ENCODE measurements around the gene KCNMA1.

The KCNMA1 gene

DNA sequence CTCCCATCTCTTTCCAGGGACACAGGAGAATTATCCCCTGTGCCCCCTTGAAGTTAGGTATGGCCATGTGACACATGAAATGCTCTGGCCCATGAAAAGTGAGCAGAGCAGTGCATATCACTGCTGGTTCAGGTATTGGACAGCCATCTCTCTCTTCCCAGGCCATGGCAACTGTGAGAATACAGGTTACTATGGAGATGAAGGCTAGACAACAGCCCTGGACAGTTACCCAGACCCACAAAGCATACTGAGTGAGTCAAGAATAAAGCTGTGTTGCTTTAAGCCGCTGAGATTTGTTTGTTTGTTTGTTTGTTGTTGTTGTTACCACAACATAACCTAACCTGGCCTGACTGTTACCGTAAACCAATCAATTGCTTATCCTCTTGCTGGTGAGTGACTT is 722.3 kb downstream of the KCNMA1 start:
- in situ Hi-C loops (cut with HindIII; ENCODE audit: low sequenced_read_pairs), result no loop called here

DNA sequence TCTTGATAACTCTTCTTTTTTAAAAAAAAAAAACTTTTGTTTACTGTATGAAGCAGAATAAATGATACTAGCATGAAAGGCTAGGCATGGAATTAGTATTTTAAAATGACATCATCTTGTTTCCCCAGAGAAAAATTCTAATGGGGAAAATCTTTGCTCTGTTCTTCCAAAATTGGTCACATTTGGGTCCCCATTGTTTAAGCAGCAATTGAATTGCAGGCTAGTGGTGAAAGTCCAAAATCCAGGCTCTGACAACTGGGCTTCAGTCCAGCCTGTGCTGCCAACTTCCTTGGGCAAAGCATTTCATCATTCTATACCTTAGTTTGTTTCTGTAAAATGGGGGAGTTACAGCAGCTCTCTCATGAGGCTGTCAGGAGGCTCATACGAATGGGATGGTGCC is 726.4 kb downstream of the KCNMA1 start:
- in situ Hi-C loops (cut with HindIII; ENCODE audit: low sequenced_read_pairs), result no loop called here

GRCh38 chr10:76910184-76910962 is 727.2 kb downstream of the KCNMA1 start:
- in situ Hi-C loops (cut with HindIII; ENCODE audit: low sequenced_read_pairs), result no loop called here

- in situ Hi-C loops (cut with HindIII; ENCODE audit: low sequenced_read_pairs), result no loop called here
Measured at GRCh38 chr10:76906256-76906655, 731.4 kb downstream of the KCNMA1 start.

GRCh38 chr10:76905251-76905650 is 732.4 kb downstream of the KCNMA1 start:
- in situ Hi-C loops (cut with HindIII; ENCODE audit: low sequenced_read_pairs), result no loop called here

- in situ Hi-C loops (cut with HindIII; ENCODE audit: low sequenced_read_pairs), result no loop called here
Measured at GRCh38 chr10:76903387-76903945, 734.1 kb downstream of the KCNMA1 start.

DNA sequence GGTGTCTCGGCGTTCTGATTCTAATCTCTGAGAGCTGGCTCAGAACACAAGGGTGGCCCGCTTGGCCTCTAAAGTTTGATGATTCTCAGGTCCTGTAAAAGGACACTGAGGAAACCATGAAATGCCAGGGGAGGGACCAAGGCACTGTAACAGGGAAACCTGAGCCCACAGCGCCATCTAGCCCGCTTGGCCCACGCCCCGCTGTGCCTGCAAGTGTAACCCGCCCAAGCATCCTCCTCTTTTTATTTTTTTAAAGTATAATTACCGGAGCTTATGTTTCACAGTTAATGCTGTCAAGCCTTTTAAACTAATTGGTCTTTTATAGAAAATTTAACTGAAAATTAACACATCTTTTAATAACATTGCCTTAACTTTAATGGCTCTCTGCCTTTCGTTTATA is 734.7 kb downstream of the KCNMA1 start:
- in situ Hi-C loops (cut with HindIII; ENCODE audit: low sequenced_read_pairs), result no loop called here

DNA sequence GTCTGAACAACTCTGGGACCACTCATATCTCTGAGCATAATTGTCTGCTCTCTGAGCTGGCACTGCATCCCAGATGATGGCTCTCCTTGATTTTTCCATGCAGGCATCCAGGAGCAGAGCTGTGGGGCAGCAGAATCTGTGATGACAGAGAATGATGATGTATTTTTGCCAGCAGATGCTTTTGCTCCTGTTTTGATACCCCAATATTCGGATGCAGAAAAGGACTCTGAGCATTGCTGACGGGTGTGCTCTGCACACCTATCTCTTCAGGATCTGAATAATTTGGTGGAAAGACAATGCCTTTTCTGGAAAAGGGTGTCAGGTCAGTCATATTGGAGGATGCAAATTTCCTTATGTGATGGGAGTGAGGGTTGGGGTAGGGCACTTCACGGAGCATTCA is 735.9 kb downstream of the KCNMA1 start:
- in situ Hi-C loops (cut with HindIII; ENCODE audit: low sequenced_read_pairs), result no loop called here

DNA sequence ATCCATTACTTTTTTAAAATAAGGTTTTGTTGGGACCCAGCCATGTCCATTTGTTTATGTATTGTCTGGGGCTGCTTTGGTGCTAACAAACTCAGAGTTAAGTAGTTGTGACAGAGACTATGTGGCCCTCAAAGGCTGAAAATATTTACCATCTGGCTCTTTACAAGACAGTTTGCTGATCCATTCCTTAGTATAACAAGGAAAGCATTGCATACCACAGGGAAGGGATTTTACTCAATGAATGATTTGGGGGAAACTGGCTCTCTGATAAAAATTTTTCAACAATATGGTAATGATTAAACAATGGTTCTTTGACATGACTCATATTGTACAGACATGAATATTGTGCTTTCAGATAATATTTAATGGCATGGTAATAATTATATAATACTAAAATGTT is 738.1 kb downstream of the KCNMA1 start:
- in situ Hi-C loops (cut with HindIII; ENCODE audit: low sequenced_read_pairs), result no loop called here

- in situ Hi-C loops (cut with HindIII; ENCODE audit: low sequenced_read_pairs), result no loop called here
Measured at GRCh38 chr10:76892766-76893479, 744.7 kb downstream of the KCNMA1 start.

DNA sequence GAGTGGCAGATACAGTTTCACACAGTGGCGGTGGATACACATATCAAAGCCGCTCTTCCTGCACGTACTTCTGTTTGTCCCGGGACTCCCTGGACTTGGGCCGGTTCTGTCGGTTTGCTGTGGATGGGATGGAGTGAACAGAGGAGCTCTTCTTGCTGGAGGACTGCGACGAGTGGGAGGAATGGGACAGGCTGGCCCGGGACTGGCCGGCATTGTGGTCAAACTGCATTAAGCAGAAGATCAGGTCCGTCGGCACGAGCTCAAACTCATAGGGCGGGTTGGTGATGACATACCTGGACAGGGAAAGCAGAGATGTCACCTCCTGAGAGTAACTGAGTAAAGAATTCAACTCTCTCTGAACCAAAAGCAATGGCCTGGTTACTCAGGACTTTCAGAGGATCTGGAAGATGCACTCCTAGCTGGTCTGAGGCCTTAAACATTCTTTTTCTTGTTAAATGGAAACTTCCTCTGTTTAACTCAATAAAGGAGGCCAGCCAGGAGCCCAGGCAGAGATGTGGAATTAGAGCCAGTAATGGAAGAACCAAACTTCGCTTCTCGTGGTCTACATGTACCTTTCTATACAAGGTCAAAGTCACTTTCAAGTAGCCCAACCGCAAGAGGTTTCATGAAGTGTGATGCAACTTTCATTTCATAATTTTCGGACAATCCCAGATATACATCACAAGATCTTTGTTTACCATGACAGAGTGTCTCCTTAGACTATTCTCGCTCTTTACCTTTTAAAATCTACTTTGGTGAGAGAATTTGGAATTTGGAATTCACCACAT is 750.2 kb downstream of the KCNMA1 start:
- in situ Hi-C loops (cut with HindIII; ENCODE audit: low sequenced_read_pairs), result no loop called here

DNA sequence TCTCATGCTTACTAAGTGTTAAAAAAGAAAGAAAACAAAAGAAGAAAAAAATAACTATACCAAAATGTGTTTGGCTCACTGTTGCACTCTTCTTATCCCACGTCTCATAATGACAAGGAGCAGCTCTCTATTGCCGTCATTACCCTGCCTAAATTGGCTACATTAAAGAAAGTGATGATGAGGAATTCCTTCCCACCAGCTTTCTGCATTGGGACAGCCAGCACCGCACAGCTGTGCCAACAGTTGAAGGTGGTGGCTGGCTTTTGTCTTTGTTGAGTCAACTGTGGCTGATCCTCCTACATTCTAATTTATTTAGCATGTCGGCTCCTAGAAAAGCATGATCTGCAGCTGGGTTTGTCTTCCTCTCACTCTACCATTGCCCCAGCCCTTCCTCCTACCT is 751.8 kb downstream of the KCNMA1 start:
- in situ Hi-C loops (cut with HindIII; ENCODE audit: low sequenced_read_pairs), result no loop called here

GRCh38 chr10:76884673-76885275 is 752.8 kb downstream of the KCNMA1 start:
- in situ Hi-C loops (cut with HindIII; ENCODE audit: low sequenced_read_pairs), result no loop called here

GRCh38 chr10:76883596-76883995 is 754.0 kb downstream of the KCNMA1 start:
- in situ Hi-C loops (cut with HindIII; ENCODE audit: low sequenced_read_pairs), result no loop called here

- in situ Hi-C loops (cut with HindIII; ENCODE audit: low sequenced_read_pairs), result no loop called here
Measured at GRCh38 chr10:76882796-76883195, 754.8 kb downstream of the KCNMA1 start.

DNA sequence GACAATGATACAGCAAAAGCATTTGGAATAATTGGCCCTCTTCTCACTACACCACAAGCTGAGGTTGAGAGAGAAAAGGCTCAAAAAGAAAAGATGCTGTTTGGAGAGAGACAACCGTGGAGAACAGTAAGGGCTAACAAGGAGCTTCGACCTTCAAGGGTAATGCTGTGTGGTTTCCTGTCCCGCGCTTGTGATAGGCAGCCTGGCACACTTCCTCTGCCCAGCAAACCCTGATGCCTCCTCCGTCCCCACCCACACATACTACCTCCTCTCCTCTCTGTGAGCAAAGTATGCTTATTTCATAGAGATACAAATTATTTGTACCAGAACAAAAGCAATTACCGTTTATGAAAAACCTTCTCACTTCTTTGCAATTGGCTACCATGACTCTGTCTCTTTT is 755.4 kb downstream of the KCNMA1 start:
- in situ Hi-C loops (cut with HindIII; ENCODE audit: low sequenced_read_pairs), result no loop called here

GRCh38 chr10:76881477-76882220 is 756.0 kb downstream of the KCNMA1 start:
- in situ Hi-C loops (cut with HindIII; ENCODE audit: low sequenced_read_pairs), result no loop called here

GRCh38 chr10:76880931-76881330 is 756.7 kb downstream of the KCNMA1 start:
- in situ Hi-C loops (cut with HindIII; ENCODE audit: low sequenced_read_pairs), result no loop called here

DNA sequence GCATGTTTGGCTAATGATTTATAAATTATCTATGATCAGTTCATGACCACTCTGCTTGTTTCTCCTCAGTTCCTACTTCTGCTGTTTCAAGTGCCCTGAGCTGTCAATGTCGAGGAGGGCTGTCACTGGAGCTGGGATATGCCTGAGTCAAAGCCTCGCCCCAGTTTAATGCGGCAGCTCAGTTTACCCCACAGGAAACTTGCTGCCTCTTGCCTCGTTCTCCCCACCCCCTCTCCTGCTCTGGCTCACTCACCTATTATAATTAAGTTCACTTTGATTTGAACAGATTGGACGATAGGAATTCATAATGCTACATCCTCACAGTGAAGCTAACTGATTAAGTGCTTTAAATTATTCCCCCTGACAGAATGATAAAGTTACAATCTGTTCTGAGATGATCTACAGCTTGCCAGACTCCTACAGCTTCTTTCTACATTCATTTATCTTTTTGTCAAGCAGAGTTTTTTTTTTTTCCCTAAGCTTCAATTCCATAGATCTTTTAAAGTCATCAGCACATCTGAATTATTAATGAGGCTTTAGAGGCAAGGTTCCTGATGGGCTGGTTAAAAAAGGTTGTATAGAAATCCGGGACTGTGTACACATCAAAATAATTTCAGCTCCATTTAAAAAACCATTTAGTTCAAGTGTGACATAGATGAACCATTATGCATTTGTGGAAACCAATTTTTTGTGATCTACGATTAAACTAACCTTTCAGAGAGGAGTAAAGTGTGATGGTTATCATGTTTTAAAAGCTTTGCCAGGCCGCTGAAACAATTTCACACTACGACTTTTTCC is 758.3 kb downstream of the KCNMA1 start:
- in situ Hi-C loops (cut with HindIII; ENCODE audit: low sequenced_read_pairs), result no loop called here
